Regular cardiac myocyte (primary cell): Measurements from ENCODE around the gene RBM28. TPM values are rescaled to one million over a fixed set of nuclear protein-coding genes. Genes with fewer than 3 reads are reported as not detected.

Experiments
- total RNA-seq: library from RNA; depleted of rRNA; stranded (reverse); fragments of >200 nt; gene quantifications from 2 replicates; pipeline ENCODE4 v1.2.3, GENCODE V29; 2014

RBM28 gene, protein sequence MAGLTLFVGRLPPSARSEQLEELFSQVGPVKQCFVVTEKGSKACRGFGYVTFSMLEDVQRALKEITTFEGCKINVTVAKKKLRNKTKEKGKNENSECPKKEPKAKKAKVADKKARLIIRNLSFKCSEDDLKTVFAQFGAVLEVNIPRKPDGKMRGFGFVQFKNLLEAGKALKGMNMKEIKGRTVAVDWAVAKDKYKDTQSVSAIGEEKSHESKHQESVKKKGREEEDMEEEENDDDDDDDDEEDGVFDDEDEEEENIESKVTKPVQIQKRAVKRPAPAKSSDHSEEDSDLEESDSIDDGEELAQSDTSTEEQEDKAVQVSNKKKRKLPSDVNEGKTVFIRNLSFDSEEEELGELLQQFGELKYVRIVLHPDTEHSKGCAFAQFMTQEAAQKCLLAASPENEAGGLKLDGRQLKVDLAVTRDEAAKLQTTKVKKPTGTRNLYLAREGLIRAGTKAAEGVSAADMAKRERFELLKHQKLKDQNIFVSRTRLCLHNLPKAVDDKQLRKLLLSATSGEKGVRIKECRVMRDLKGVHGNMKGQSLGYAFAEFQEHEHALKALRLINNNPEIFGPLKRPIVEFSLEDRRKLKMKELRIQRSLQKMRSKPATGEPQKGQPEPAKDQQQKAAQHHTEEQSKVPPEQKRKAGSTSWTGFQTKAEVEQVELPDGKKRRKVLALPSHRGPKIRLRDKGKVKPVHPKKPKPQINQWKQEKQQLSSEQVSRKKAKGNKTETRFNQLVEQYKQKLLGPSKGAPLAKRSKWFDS
- 14.1 and 24.5 TPM in 2 replicates for total RNA-seq

DNA sequence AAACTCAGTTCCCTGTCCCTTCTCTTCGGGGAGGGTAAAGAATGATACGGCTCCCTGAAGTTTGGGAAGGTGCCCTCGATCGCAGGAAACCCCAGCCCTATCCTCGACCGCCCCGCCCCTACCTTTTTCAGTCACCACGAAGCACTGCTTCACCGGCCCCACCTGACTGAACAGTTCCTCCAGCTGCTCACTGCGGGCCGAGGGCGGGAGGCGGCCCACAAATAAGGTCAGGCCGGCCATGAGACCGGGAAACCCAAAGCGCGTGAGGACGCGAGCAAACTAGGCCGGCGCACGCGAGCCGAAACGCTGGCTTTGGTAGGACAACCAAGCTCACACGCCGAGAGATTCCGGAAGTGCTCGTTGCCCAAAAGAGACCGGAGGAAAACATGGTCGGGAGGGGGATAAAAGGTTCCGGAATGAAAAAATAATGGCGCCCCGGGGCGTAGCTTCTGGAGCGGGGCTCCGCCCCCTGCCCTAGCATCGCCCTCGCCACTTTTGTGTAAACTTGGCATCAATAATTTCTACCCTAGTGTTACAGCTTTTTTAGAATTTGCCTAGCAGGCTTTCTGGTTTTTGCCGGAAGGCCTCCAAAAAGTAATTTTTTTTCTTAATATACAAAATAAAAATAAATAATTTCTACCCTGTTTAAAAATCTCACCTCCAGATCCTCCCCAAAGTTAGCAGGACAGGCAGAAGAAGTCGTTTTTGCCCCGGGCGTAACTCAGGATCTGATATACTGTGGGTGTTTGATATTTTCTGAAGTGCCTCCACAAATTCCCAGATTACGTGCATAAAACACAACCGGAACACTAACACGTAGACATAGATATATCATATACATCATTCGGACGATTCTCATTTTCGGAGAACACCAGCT lies at the start of gene RBM28:
Gene RBM28, minus strand, starts transcription at position 355 of the 877 bp plus-strand sequence. Its CDS starts 115 bp downstream, at position 240.

DNA sequence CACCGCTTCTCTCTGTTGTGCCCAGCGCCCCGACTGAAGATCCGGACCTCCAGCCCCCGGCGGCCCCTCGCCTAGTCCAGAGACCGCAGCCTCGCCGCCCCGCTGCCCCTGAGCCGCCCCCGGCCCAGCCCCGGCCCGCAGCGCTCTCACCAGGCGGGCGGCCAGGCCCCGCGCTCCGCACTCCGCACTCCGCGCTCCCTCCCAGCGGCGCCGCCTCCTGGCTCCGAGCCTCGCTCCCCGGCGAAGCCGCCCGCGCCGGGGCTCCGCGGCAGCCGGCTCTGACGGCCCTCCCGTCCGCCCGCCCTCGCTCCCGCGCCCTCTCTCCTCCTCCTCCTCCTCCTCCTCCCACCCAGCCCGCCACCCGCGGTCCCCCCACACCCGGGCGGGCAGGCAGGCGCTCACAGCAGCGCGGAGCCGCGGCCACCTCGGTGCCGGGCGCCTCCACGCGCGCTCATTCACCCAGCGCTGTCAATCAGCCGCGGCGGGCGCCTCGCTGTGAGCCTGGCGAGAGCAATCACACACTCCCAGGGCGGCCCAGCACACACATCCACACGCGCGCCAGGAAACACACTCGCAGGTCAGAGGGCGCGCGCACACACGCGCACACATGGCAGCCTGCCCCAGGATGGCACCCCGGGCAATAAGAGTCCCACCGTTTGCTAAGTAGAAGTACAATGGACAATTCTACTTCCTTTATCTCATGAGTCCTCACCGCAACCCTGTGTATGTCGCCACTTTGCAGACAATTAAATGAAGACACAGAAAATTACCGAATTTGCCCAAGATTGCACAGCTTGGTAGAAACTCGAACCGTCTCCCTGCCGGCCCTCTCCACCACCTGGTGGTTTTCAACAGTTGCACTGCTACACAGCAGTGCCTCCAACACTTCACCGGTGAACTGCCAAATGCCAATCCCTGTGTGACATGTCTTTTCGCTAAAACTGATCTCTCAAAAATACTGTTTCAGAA lies 18.0 kb upstream of the RBM28 start, which contains the start of gene PRRT4:
Gene PRRT4, minus strand, starts transcription at position 280 of the 969 bp plus-strand sequence.

Other genes starting within 250 kb of the RBM28 start
- gene LEP, start 102.6 kb downstream of the RBM28 start, total RNA-seq: 8.2 TPM in 1 of 2 replicates, not detected in the other
- under 0.01 TPM in 1 of 2 replicates, not detected in the other for gene PRRT4, start 17.8 kb upstream of the RBM28 start, total RNA-seq
- 42.6 and 75.2 TPM in 2 replicates for gene IMPDH1, start 66.1 kb upstream of the RBM28 start, total RNA-seq
- 24.9 and 224 TPM in 2 replicates for gene HILPDA, start 112.0 kb upstream of the RBM28 start, total RNA-seq
- 33.8 and 47.4 TPM in 2 replicates for gene METTL2B, start 132.8 kb upstream of the RBM28 start, total RNA-seq